Liver (tissue), 9 donors: ENCODE data around the gene VOPP1. TPM values are rescaled to one million over a fixed set of nuclear protein-coding genes. Genes with fewer than 3 reads are reported as not detected.

Experiments used
- DNase-seq: peaks from one replicate; pipeline ENCODE4 v3.0.0-alpha.2; 2017; ENCODE audit warnings: low spot score
- H3K27ac ChIP-seq, 2 donors: one replicate each; pipeline ENCODE4 v1.7.0; 2013; ENCODE audit warnings: inconsistent platforms in 2 of 2, low read length in 2 of 2, control low read depth in 1 of 2, low read depth in 1 of 2, mild to moderate bottlenecking in 1 of 2
- H3K27me3 ChIP-seq, 4 donors: one replicate each; pipeline versions ENCODE4 v1.6.1 to v1.7.0; 2013; ENCODE audit warnings: low read length in 3 of 4, inconsistent platforms in 1 of 4, mild to moderate bottlenecking in 1 of 4, moderate library complexity in 1 of 4; ENCODE audit not compliant: control insufficient read depth in 4 of 4, insufficient read depth in 4 of 4
- H3K36me3 ChIP-seq, 4 donors: one replicate each; pipeline versions ENCODE4 v1.6.1 to v1.7.0; 2013; ENCODE audit warnings: low read length in 3 of 4, mild to moderate bottlenecking in 3 of 4, low read depth in 1 of 4, moderate library complexity in 1 of 4; ENCODE audit not compliant: control insufficient read depth in 4 of 4, insufficient read depth in 3 of 4
- H3K4me1 ChIP-seq, 4 donors: one replicate each; pipeline versions ENCODE4 v1.6.1 to v1.7.0; 2013; ENCODE audit warnings: low read length in 3 of 4, mild to moderate bottlenecking in 3 of 4, moderate library complexity in 1 of 4; ENCODE audit not compliant: control insufficient read depth in 4 of 4, insufficient read depth in 4 of 4
- H3K4me3 ChIP-seq, 3 donors: one replicate each; pipeline versions ENCODE4 v1.6.1 to v1.7.0; 2013; ENCODE audit warnings: low read length in 3 of 3, control low read depth in 1 of 3, low read depth in 1 of 3, mild to moderate bottlenecking in 1 of 3
- H3K9ac ChIP-seq, 2 donors: one replicate each; pipeline ENCODE4 v1.7.0; 2013; ENCODE audit warnings: low read length in 2 of 2, mild to moderate bottlenecking in 2 of 2, moderate library complexity in 2 of 2, control low read depth in 1 of 2, low read depth in 1 of 2
- H3K9me3 ChIP-seq, 4 donors: one replicate each; pipeline versions ENCODE4 v1.6.1 to v1.7.0; 2013; ENCODE audit warnings: low read length in 3 of 4; ENCODE audit not compliant: control insufficient read depth in 4 of 4
- EGR1 ChIP-seq, 2 donors: IDR thresholded peaks; 2 replicates each; pipeline ENCODE4 v1.6.1; 2016 to 2018; ENCODE audit warnings: antibody characterized with exemption in 2 of 2, low read depth in 2 of 2
- FOXA1 ChIP-seq: IDR thresholded peaks from 2 replicates; pipeline ENCODE4 v1.6.1; 2016; ENCODE audit warnings: antibody characterized with exemption
- FOXA2 ChIP-seq: IDR thresholded peaks from 2 replicates; pipeline ENCODE4 v1.6.1; 2016; ENCODE audit warnings: antibody characterized with exemption
- GABPA ChIP-seq, 2 donors: IDR thresholded peaks in 1 of 2; conservative IDR thresholded peaks in 1 of 2; 2 replicates each; pipeline ENCODE4 v1.6.1; 2016; ENCODE audit warnings: antibody characterized with exemption in 2 of 2, mild to moderate bottlenecking in 1 of 2, moderate library complexity in 1 of 2
- HNF4A ChIP-seq, 2 donors: conservative IDR thresholded peaks; 2 replicates each; pipeline ENCODE4 v1.6.1; 2016; ENCODE audit warnings: antibody characterized with exemption in 2 of 2, mild to moderate bottlenecking in 2 of 2
- HNF4G ChIP-seq: IDR thresholded peaks from 2 replicates; pipeline ENCODE4 v1.6.1; 2016; ENCODE audit warnings: antibody characterized with exemption
- JUND ChIP-seq, 2 donors: IDR thresholded peaks; 2 replicates each; pipeline ENCODE4 v1.6.1; 2016; ENCODE audit warnings: antibody characterized with exemption in 2 of 2
- NR2F2 ChIP-seq: IDR thresholded peaks from 2 replicates; pipeline ENCODE4 v1.6.1; 2016; ENCODE audit warnings: antibody characterized with exemption
- RAD21 ChIP-seq, 2 donors: IDR thresholded peaks; 2 replicates each; pipeline ENCODE4 v1.6.1; 2016; ENCODE audit warnings: antibody characterized with exemption in 2 of 2, mild to moderate bottlenecking in 2 of 2
- SP1 ChIP-seq: IDR thresholded peaks from 2 replicates; pipeline ENCODE4 v1.6.1; 2018; ENCODE audit warnings: antibody characterized with exemption, mild to moderate bottlenecking
- WGBS: extraction: QIAGEN DNeasy Blood & Tissue Kit; methylation state at CpG from one replicate; pipeline ENCODE4 v1.1.7; 2013; 5-methylcytosine and 5-hydroxymethylcytosine counted together
- polyA plus RNA-seq, 2 donors: library from polyadenylated mRNA; stranded (reverse) in 1 of 2; unstranded in 1 of 2; fragments of 200-250 nt in 1 of 2; fragments of >200 nt in 1 of 2; fragmentation: Nextera tagmentation in 1 of 2; extraction: Ambion mirVana in 1 of 2; gene quantifications; one replicate each; pipeline versions ENCODE4 v1.2.1 to v1.2.3, GENCODE V29; 2013 to 2015
- total RNA-seq, 2 donors: library from RNA; depleted of rRNA; stranded (reverse); fragments of >200 nt; gene quantifications; one replicate each; pipeline ENCODE4 v1.2.3, GENCODE V29; 2014
- TF ChIP-seq, protein P1 (sequence below): IDR thresholded peaks from 2 replicates; pipeline ENCODE4 v1.6.1; 2016; ENCODE audit warnings: antibody characterized with exemption, mild to moderate bottlenecking
- TF ChIP-seq, protein P2 (sequence below): IDR thresholded peaks from 2 replicates; pipeline ENCODE4 v1.6.1; 2016; ENCODE audit warnings: antibody characterized with exemption
- TF ChIP-seq, protein P3 (sequence below): IDR thresholded peaks from 2 replicates; pipeline ENCODE4 v1.6.1; 2016; ENCODE audit warnings: antibody characterized with exemption
- TF ChIP-seq, protein P4 (sequence below): fragments of 150-350 bp; IDR thresholded peaks from 2 replicates; pipeline ENCODE4 v1.5.1; 2017; ENCODE audit warnings: improper control_type of control experiment, low read depth, low read length; ENCODE audit not compliant: missing input control
- donor health status: healthy.
- donor health status: healthy.
- donor health status: healthy.
- donor health status: healthy.
- donor health status: healthy.

VOPP1 gene
- total and polyA plus RNA-seq, 4 donors: 11.5 to 23.8 (median 21.7) TPM

DNA sequence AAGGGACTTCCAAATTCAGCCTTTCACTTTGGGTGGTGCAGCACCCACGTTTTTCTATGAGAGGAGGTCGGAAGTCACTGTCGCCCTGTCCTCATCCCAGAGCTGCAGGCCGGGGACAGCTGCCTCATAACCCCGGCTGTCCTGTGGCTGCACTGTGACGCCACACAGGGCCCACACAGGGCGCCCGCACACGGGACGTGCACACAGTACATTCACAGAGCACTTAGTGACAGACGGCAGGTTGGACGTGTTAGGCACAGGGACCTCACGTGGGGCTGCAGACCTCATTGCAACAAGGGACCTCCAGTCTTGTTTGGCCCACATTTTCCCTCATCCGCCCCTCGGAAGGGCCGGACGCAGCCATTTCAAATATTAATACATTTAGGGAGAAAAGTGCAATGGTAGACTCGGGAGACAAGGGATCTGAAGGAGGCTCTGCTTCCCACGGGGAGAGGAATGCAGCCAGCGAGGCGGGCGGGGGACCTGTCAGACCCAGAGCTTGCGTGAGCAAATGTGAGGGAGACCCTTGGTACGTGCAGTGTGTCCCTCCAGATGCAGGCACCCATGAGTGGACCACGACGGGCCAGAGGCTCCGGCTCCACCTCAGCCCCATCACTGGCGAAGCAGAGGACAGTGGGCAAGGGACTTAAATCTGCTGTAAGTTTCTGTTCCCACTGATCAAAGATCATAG is 86.7 kb downstream of the VOPP1 start (continued):
- TF ChIP-seq, protein P1, sequence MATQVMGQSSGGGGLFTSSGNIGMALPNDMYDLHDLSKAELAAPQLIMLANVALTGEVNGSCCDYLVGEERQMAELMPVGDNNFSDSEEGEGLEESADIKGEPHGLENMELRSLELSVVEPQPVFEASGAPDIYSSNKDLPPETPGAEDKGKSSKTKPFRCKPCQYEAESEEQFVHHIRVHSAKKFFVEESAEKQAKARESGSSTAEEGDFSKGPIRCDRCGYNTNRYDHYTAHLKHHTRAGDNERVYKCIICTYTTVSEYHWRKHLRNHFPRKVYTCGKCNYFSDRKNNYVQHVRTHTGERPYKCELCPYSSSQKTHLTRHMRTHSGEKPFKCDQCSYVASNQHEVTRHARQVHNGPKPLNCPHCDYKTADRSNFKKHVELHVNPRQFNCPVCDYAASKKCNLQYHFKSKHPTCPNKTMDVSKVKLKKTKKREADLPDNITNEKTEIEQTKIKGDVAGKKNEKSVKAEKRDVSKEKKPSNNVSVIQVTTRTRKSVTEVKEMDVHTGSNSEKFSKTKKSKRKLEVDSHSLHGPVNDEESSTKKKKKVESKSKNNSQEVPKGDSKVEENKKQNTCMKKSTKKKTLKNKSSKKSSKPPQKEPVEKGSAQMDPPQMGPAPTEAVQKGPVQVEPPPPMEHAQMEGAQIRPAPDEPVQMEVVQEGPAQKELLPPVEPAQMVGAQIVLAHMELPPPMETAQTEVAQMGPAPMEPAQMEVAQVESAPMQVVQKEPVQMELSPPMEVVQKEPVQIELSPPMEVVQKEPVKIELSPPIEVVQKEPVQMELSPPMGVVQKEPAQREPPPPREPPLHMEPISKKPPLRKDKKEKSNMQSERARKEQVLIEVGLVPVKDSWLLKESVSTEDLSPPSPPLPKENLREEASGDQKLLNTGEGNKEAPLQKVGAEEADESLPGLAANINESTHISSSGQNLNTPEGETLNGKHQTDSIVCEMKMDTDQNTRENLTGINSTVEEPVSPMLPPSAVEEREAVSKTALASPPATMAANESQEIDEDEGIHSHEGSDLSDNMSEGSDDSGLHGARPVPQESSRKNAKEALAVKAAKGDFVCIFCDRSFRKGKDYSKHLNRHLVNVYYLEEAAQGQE: no peak
- TF ChIP-seq SP1 (no peak), RAD21 (IDR thresholded peaks at IDR 0.05) (no peak), FOXA2 (no peak)

DNA sequence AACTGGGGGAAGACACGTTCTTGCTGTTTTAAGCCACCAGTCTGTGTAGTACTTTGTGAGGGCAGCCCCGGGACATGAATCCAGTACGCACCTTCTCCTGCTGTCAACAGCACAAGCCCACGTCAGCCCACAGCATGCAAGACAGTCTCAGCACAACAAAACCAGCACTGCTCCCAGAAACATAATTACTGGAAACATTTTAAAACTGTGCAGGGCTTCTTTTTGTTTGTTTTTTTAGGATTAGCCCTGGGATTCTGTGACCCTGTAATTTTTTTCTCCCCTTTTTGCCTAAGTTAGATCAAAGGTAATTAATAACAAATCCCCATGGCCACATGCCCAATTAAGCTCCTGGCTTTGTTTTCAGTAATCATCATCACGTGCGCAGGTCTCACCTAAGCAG is 87.5 kb downstream of the VOPP1 start:
- no peak for TF ChIP-seq JUND (IDR thresholded peaks at IDR 0.05)
- TF ChIP-seq, protein P2, sequence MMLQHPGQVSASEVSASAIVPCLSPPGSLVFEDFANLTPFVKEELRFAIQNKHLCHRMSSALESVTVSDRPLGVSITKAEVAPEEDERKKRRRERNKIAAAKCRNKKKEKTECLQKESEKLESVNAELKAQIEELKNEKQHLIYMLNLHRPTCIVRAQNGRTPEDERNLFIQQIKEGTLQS: no peak
- TF ChIP-seq, protein P3, sequence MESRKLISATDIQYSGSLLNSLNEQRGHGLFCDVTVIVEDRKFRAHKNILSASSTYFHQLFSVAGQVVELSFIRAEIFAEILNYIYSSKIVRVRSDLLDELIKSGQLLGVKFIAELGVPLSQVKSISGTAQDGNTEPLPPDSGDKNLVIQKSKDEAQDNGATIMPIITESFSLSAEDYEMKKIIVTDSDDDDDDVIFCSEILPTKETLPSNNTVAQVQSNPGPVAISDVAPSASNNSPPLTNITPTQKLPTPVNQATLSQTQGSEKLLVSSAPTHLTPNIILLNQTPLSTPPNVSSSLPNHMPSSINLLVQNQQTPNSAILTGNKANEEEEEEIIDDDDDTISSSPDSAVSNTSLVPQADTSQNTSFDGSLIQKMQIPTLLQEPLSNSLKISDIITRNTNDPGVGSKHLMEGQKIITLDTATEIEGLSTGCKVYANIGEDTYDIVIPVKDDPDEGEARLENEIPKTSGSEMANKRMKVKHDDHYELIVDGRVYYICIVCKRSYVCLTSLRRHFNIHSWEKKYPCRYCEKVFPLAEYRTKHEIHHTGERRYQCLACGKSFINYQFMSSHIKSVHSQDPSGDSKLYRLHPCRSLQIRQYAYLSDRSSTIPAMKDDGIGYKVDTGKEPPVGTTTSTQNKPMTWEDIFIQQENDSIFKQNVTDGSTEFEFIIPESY: no peak
- TF ChIP-seq RAD21 (IDR thresholded peaks at IDR 0.05): no peak
- no peak for TF ChIP-seq GABPA (IDR thresholded peaks at IDR 0.05 in 1 of 2, conservative IDR thresholded peaks at IDR 0.05 in 1 of 2)
- TF ChIP-seq SP1: no peak
- no peak for TF ChIP-seq NR2F2
- no peak for TF ChIP-seq FOXA1
- no peak for TF ChIP-seq FOXA2
- no peak for TF ChIP-seq HNF4G
- TF ChIP-seq EGR1 (IDR thresholded peaks at IDR 0.05; ENCODE audit: low read depth in 2 of 2): no peak
- TF ChIP-seq, protein P4, sequence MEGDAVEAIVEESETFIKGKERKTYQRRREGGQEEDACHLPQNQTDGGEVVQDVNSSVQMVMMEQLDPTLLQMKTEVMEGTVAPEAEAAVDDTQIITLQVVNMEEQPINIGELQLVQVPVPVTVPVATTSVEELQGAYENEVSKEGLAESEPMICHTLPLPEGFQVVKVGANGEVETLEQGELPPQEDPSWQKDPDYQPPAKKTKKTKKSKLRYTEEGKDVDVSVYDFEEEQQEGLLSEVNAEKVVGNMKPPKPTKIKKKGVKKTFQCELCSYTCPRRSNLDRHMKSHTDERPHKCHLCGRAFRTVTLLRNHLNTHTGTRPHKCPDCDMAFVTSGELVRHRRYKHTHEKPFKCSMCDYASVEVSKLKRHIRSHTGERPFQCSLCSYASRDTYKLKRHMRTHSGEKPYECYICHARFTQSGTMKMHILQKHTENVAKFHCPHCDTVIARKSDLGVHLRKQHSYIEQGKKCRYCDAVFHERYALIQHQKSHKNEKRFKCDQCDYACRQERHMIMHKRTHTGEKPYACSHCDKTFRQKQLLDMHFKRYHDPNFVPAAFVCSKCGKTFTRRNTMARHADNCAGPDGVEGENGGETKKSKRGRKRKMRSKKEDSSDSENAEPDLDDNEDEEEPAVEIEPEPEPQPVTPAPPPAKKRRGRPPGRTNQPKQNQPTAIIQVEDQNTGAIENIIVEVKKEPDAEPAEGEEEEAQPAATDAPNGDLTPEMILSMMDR: no peak
- no peak for TF ChIP-seq HNF4A (conservative IDR thresholded peaks at IDR 0.05)
- TF ChIP-seq, protein P1: no peak
- no peak overlapping the region for H3K4me3 ChIP-seq
- DNase-seq: no peak
- peaks cover 2 to 12% (median 5%) of the 10 kb centered on the region in 4 donors for H3K36me3 ChIP-seq
- H3K4me1 ChIP-seq: no peaks in the 10 kb centered on the region
- no peaks in the 10 kb centered on the region for H3K27me3 ChIP-seq
- 96% methylated on average over 6 of the region's 6 CpGs for WGBS
- H3K9me3 ChIP-seq: no peaks in the 10 kb centered on the region
- H3K9ac ChIP-seq: no peak overlapping the region
- no peak overlapping the region for H3K27ac ChIP-seq
